OCI-LY3 (cell line): ENCODE results near the gene LIG1.

Source experiments
- EZH2phosphoT487 ChIP-seq: fragments of 200-600 bp; shearing (Covaris generic); IDR thresholded peaks from 2 replicates; pipeline ENCODE4 v1.6.1; 2018; ENCODE audit warnings: antibody characterized with exemption, mixed run types, low read depth
- TF ChIP-seq, protein P1 (sequence below): fragments of 200-600, 300-600 bp; sonication (generic); IDR thresholded peaks from 2 replicates; pipeline ENCODE4 v1.5.1; 2014; ENCODE audit warnings: antibody characterized with exemption, low read length, low read depth

DNA sequence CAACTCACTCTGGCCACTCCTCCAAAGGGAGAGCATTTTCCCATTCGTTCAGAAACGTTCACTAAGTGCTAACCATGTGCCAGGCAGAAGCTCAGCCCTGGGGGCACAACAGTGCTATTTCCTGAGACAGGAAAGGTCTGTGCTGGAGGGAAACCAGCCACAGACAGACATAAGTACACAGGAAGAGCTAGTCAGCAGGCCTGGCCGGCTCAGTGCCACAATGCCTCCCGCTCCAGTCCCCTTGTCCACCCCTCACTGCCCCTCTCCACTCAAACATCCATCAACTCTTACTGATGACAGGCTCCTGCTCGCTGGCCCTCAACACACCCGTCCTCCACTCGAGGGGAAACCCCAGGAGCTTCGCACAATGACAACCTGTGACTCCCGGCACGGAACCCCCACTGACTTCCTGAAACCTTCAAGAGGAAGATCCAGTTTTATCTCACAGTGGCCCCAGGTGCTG, 48.2 kb downstream of the LIG1 start:
- TF ChIP-seq, protein P1, sequence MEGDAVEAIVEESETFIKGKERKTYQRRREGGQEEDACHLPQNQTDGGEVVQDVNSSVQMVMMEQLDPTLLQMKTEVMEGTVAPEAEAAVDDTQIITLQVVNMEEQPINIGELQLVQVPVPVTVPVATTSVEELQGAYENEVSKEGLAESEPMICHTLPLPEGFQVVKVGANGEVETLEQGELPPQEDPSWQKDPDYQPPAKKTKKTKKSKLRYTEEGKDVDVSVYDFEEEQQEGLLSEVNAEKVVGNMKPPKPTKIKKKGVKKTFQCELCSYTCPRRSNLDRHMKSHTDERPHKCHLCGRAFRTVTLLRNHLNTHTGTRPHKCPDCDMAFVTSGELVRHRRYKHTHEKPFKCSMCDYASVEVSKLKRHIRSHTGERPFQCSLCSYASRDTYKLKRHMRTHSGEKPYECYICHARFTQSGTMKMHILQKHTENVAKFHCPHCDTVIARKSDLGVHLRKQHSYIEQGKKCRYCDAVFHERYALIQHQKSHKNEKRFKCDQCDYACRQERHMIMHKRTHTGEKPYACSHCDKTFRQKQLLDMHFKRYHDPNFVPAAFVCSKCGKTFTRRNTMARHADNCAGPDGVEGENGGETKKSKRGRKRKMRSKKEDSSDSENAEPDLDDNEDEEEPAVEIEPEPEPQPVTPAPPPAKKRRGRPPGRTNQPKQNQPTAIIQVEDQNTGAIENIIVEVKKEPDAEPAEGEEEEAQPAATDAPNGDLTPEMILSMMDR = no peak
- no peak for TF ChIP-seq EZH2phosphoT487
